Measurements from ENCODE around the gene ERBB4. TPM values are rescaled to one million over a fixed set of nuclear protein-coding genes. Genes with fewer than 3 reads are reported as not detected.

Gene ERBB4
- total RNA-seq, 1 experiment from 2014 or later, result 0.15 TPM

DNA sequence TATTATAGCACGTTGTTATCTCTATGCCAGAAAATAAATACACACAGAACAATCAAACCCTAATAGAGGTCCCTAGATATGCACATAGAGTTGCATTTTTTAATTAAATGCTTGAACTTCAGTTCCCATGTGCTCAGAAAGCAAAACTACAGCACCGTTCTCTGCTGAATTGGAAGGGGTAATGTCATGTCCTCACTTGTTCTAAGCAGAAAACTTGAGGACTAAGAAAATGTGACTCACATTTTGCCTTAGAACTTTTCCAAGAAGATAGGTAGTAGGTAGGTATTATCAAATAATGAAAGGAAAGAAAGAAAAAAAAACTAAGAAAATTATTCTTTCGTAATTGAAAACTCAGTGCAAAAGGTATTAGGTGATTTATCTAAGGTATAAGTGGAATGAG lies 607.3 kb downstream of the ERBB4 start:
- DNase-seq (ENCODE audit: low read depth, low spot score), result no peak
- CTCF ChIA-PET, result no interaction called here
- H3K27me3 ChIP-seq (ENCODE audit: control insufficient read depth, insufficient read depth, low read length), result no peaks in the 10 kb centered on the region
- in situ Hi-C loops (cut with HindIII; ENCODE audit: low pct_unique_long_range_greater_than_20kb, low sequenced_read_pairs), result no loop called here
- no peaks in the 10 kb centered on the region for H3K4me1 ChIP-seq (ENCODE audit: control insufficient read depth, insufficient read depth, low read length)
- no peaks in the 10 kb centered on the region for H3K36me3 ChIP-seq (ENCODE audit: control insufficient read depth, insufficient read depth, low read length)
- TF ChIP-seq, protein P1, sequence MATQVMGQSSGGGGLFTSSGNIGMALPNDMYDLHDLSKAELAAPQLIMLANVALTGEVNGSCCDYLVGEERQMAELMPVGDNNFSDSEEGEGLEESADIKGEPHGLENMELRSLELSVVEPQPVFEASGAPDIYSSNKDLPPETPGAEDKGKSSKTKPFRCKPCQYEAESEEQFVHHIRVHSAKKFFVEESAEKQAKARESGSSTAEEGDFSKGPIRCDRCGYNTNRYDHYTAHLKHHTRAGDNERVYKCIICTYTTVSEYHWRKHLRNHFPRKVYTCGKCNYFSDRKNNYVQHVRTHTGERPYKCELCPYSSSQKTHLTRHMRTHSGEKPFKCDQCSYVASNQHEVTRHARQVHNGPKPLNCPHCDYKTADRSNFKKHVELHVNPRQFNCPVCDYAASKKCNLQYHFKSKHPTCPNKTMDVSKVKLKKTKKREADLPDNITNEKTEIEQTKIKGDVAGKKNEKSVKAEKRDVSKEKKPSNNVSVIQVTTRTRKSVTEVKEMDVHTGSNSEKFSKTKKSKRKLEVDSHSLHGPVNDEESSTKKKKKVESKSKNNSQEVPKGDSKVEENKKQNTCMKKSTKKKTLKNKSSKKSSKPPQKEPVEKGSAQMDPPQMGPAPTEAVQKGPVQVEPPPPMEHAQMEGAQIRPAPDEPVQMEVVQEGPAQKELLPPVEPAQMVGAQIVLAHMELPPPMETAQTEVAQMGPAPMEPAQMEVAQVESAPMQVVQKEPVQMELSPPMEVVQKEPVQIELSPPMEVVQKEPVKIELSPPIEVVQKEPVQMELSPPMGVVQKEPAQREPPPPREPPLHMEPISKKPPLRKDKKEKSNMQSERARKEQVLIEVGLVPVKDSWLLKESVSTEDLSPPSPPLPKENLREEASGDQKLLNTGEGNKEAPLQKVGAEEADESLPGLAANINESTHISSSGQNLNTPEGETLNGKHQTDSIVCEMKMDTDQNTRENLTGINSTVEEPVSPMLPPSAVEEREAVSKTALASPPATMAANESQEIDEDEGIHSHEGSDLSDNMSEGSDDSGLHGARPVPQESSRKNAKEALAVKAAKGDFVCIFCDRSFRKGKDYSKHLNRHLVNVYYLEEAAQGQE (IDR thresholded peaks at IDR 0.05; ENCODE audit: insufficient read depth in 1 of 2, low read depth in 2 of 2, low read length in 1 of 2), result no peak
- TF ChIP-seq TCF7L2 (IDR thresholded peaks at IDR 0.05; ENCODE audit: low read depth, low read length), result no peak
- no TSS peak for BruUV-seq (replicated peaks)
- POLR2A ChIA-PET, result no interaction called here
- H3K27ac ChIP-seq (ENCODE audit: low read length), result no peak overlapping the region
- no peak for ATAC-seq
- intact Hi-C loops (cut with micrococcal nuclease; ENCODE audit: unreplicated experiment), result no loop called here
- no peak overlapping the region for H3K4me3 ChIP-seq (ENCODE audit: low read depth in 2 of 2, low read length in 2 of 2)
- H3K9me3 ChIP-seq (ENCODE audit: control insufficient read depth, insufficient read depth, low read depth, low read length), result no peaks in the 10 kb centered on the region

DNA sequence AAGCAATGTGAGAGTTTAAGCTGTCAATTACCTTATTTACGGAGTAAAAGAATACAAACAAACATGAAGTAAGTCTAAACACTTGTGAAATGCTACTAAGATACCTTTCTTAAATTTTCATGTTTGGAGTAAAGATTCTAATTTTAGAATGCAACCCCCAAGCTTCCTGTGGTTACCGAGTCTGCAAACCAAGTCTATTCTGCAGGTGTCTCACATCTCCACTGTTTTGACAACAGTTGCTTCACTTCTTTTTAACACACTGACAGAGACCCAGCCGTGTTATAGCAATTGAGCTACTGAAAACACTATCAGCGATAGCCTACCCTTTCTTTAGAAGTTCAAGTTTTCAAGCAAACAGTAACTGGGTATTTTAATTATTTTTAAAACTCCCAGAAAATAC lies 608.3 kb downstream of the ERBB4 start:
- no peak for ATAC-seq
- Histone ChIP-seq H3K27ac (ENCODE audit: low read length) (no peak overlapping the region), H3K9me3 (ENCODE audit: control insufficient read depth, insufficient read depth, low read depth, low read length) (no peaks in the 10 kb centered on the region), H3K27me3 (ENCODE audit: control insufficient read depth, insufficient read depth, low read length) (no peaks in the 10 kb centered on the region), H3K4me1 (ENCODE audit: control insufficient read depth, insufficient read depth, low read length) (no peaks in the 10 kb centered on the region), H3K36me3 (ENCODE audit: control insufficient read depth, insufficient read depth, low read length) (no peaks in the 10 kb centered on the region), H3K4me3 (ENCODE audit: low read depth in 2 of 2, low read length in 2 of 2) (no peak overlapping the region)
- no peak for DNase-seq (ENCODE audit: low read depth, low spot score)
- TF ChIP-seq, protein P2, sequence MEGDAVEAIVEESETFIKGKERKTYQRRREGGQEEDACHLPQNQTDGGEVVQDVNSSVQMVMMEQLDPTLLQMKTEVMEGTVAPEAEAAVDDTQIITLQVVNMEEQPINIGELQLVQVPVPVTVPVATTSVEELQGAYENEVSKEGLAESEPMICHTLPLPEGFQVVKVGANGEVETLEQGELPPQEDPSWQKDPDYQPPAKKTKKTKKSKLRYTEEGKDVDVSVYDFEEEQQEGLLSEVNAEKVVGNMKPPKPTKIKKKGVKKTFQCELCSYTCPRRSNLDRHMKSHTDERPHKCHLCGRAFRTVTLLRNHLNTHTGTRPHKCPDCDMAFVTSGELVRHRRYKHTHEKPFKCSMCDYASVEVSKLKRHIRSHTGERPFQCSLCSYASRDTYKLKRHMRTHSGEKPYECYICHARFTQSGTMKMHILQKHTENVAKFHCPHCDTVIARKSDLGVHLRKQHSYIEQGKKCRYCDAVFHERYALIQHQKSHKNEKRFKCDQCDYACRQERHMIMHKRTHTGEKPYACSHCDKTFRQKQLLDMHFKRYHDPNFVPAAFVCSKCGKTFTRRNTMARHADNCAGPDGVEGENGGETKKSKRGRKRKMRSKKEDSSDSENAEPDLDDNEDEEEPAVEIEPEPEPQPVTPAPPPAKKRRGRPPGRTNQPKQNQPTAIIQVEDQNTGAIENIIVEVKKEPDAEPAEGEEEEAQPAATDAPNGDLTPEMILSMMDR (IDR thresholded peaks at IDR 0.05), result no peak
- intact Hi-C loops (cut with micrococcal nuclease; ENCODE audit: unreplicated experiment), result no loop called here
- no TSS peak for BruUV-seq (replicated peaks)
- in situ Hi-C loops (cut with HindIII; ENCODE audit: low pct_unique_long_range_greater_than_20kb, low sequenced_read_pairs), result no loop called here
- CTCF ChIA-PET, result no interaction called here
- POLR2A ChIA-PET, result no interaction called here

DNA sequence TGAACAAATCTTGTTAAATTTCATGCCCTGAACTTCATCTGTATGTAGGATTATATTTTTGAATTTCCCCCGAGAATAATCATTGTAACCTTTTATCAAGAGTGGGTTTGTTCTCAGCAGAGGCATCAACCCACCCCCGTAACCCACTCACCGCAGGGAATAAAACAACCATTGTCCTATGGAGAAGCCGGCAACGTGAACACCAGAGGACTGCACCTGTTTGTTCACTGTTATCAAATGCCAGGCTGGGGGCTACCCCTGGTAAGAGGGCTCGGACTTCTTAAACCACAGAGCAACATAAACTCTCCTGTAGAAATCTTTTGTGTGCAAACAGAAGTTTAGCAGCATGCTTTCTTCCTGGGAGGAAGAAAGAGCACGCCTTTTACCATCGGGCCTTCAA lies 610.4 kb downstream of the ERBB4 start:
- Histone ChIP-seq H3K36me3 (ENCODE audit: control insufficient read depth, insufficient read depth, low read length) (no peaks in the 10 kb centered on the region), H3K4me1 (ENCODE audit: control insufficient read depth, insufficient read depth, low read length) (no peaks in the 10 kb centered on the region), H3K9me3 (ENCODE audit: control insufficient read depth, insufficient read depth, low read depth, low read length) (no peaks in the 10 kb centered on the region), H3K27ac (ENCODE audit: low read length) (no peak overlapping the region), H3K4me3 (ENCODE audit: low read depth in 2 of 2, low read length in 2 of 2) (no peak overlapping the region), H3K27me3 (ENCODE audit: control insufficient read depth, insufficient read depth, low read length) (no peaks in the 10 kb centered on the region)
- intact Hi-C loops (cut with micrococcal nuclease; ENCODE audit: unreplicated experiment), result no loop called here
- no peak for TF ChIP-seq POLR2AphosphoS5 (IDR thresholded peaks at IDR 0.05; ENCODE audit: low read depth, low read length)
- TF ChIP-seq, protein P1 (IDR thresholded peaks at IDR 0.05; ENCODE audit: insufficient read depth in 1 of 2, low read depth in 2 of 2, low read length in 1 of 2), result no peak
- POLR2A ChIA-PET, result no interaction called here
- BruUV-seq (replicated peaks), result no TSS peak
- in situ Hi-C loops (cut with HindIII; ENCODE audit: low pct_unique_long_range_greater_than_20kb, low sequenced_read_pairs), result no loop called here
- DNase-seq (ENCODE audit: low read depth, low spot score) (no peak), ATAC-seq (no peak)
- CTCF ChIA-PET, result no interaction called here
